GM18909 (cell line): Measurements from ENCODE around the gene ELF1.
"Not testable (repeated sequence)": the region's sequence is repeated elsewhere in the genome, so short reads cannot be mapped to it uniquely, and the experiment has no call there.

Experiments used
- ATAC-seq: cut with Tn5 transposase; IDR thresholded peaks from one replicate; pipeline ENCODE4 v1.9.1; 2021; ENCODE audit warnings: mild to moderate bottlenecking; ENCODE audit not compliant: unreplicated experiment, poor library complexity

The ELF1 gene

DNA sequence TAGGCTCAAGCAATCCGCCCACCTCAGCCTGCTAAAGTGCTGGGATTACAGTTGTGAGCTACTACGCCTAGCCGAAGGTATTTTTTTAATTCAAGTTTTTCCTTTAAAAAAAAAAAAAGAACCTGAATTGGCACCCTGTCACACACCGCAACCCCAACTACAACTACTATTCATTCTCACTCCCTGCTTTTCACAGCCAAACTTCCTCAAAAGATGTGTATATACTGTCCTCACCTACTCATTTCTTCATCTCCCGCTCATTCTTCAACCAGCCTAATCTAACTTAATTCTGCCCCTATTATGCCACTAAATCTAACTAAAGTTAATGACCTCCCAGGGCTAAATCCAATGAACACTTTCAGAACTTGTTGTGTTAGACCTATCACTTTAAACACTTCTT, 29.5 kb upstream of the ELF1 start:
- ATAC-seq = no peak

DNA sequence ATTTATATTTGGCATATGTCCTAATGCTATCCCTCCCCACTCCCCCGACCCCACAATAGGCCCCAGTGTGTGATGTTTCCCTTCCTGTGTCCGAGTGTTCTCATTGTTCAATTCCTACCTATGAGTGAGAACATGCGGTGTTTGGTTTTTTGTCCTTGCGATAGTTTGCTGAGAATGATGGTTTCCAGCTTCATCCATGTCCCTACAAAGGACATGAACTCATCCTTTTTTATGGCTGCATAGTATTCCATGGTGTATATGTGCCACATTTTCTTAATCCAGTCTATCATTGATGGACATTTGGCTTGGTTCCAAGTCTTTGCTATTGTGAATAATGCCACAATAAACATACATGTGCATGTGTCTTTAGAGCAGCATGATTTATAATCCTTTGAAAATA, 23.3 kb upstream of the ELF1 start:
- not testable (repeated sequence) for ATAC-seq

DNA sequence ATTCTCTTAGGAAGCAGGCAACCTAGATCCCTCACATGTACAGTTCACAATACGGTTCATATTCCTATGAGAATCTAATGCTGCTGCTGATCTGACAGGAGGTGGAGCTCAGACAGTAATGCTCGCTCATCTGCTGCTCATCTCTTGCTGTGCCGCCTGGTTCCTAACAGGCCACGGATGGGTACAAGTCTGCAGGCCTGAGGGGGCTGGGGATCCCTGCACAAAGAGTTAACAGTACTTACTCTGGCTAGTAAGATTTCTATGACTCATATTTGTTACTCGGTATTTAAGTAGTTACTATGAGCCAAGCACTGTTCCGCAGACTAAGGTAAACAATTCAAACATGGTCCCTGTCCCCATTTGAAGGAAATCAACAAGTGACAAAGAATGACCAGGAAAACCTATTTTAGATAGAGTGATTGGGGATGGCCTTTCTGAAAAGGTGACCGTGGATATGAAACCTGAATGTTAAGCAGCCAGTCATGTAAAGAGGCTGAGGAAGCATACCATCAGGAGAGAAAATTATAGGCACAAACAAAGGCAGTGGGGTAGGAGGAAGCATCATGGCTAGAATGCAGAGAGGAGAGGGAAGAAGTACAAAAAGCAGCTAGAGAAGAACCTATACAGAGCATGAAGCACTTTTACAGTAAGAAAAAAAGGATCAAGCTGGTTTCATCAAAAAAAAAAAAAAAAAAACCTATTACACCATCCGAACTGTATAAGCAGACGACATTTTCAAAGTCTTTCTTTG, 21.6 kb upstream of the ELF1 start:
- ATAC-seq = no peak

DNA sequence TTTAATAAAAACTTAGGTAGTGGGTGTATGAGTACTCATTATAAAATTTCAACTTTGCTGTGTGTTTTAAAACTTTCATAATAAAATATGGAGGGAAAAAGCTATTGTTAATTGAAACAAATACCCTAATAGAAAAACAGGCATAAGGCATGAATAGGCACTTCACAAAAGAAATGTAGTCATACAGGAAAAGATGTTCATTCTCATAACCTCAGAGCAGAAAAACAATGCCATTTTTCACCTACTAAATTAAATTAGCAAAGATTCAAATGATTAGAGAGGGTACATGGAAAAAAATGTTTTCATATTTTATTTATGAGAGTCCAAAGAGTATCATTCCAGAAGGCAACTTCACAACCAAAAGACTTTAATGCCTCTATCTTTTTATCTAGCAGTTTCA, 20.6 kb upstream of the ELF1 start:
- no peak for ATAC-seq

DNA sequence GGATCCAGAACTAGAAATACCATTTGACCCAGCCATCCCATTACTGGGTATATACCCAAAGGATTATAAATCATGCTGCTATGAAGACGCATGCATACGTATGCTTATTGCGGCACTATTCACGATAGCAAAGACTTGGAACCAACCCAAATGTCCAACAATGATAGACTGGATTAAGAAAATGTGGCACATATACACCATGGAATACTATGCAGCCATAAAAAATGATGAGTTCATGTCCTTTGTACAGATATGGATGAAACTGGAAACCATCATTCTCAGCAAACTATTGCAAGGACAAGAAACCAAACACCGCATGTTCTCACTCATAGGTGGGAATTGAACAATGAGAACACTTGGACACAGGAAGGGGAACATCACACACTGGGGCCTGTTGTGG, 17.4 kb upstream of the ELF1 start:
- ATAC-seq = not testable (repeated sequence)

DNA sequence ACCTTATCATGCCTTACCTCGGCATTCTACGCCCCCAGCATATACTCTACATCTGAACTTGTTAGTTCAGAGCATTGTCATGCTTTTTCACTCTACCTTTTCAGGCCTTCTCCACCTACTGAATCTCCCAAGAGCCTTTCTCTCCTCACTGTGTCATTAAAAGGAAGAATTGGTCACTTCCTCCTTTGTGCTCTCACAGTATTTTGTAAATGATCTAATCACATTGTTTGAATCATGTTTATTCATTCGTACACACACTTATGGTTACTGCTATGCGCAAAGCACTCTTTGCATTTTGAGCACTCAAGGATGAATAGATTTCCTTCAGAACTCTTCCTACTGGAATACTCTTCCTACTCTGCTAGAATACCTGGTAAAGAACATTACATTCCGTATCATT, 15.8 kb upstream of the ELF1 start:
- no peak for ATAC-seq

DNA sequence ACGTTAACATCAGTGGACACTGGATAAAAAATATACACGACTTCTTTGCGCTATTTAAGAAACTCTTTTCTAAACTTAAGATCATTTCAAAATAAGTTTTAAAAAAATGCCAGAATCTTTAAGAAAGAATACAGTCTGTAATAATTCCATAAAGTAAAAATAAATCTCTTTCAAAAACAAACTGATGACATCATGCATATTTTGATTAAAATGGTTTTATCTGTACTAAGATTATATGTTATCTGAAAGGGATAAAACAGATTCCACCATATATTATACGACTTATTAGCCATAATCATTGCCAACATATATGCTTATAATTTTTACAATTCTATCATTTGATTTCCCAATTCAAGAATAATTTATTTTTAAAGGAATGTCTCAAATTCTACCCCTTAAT, 15.3 kb upstream of the ELF1 start:
- no peak for ATAC-seq

DNA sequence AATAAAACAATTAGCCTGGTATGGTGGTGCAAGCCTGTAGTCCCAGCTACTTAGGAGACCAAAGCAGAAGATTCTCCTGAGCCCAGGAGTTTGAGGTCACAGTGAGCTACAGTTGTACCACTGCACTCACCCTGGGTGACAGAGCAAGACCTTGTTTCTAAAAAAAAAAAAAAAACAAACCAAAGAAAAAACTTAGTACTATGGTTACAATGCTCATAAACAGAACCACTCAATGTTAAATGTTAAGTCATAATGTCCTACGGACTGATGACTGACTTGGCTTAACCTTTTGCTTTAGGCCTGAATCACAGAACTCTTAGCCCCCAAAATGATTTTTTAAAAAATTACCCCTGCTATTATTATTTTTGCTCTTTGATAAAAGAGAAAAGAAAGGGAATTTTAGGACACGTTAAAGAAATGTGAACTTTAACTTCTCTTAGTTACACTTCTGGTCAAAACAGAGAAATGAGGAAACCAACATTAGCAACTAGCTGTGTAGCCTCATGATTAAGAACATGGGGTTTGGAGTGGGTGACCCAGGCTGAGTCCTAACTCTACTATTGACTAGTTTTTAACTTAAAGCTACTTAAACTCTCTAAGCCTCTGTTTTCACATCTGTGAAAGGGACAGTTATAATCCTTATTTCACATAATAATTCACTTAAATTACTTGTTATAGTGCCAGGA, 13.7 kb upstream of the ELF1 start:
- ATAC-seq = no peak

DNA sequence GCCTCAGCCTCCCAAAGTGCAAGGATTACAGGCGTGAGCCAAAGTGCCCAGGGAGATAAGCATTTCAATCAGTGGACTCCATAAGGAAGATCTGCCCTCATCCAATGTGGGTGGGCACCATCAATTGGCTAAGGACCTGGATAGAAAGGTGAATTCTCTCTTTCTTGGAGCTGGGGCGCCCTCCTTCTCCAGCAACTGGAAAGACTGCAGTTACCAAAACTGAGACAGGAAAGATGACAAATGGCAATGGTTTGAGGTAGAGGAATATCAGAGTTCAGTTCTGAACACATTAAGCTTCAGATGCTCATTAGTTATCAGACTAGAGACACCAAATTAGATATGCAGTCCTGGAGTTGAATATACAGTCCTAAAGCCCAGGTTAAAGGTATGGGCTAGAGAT, 10.5 kb upstream of the ELF1 start:
- no peak for ATAC-seq

DNA sequence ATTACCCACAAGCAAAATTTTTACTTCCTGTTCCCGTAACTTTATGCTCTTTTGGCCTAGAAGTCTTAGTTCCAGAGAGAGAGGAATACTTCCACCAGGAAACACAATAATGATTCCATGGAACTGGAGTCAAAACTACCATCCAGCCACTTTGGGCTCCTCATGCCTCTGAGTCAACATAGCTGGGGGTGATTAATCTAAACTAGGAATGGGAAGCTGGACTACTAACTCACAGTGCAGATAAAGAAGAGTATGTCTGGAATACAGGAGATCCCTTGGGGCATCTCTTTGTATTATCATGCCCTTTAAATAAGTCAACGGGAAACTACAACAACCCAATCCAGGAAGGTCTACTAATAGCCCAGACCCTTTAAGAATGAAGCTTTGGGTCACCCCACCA, 8.9 kb upstream of the ELF1 start:
- ATAC-seq = no peak

DNA sequence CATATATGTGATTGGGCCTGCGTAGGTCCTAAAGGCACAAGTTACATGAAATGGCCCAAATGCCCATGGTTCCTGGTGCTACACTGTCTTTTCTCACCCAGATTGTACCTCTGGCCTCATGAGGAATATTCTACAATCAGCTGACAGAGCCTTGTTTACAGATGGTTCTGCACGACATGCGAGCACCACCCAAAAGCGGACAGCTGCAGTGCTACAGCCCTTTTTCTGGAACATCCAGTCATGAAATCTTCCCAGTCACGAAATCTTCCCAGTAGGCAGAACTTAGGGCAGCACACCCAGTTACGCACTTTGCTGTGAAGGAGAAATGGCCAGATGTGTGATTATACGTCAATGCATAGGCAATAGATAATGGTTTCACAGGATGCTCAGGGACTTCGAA, 7.7 kb upstream of the ELF1 start:
- no peak for ATAC-seq

DNA sequence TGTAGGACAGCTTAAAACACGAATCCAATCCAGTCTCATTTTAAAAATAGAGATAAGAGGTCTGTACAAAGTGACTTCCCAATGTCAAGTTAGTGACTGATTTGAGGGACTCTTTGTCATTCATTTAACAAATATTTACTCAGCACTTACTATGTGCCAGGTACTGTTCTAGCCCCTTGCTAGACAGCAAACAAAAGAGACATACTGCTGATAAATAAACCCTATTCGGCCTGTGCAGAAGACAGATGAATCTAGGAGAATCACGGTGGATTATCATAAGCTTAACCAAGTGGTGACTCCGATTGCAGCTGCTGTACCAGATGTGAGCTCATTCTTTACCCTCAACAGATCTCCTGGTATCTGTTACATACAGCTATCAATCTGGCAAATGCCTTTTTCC, 6.4 kb upstream of the ELF1 start:
- no peak for ATAC-seq

DNA sequence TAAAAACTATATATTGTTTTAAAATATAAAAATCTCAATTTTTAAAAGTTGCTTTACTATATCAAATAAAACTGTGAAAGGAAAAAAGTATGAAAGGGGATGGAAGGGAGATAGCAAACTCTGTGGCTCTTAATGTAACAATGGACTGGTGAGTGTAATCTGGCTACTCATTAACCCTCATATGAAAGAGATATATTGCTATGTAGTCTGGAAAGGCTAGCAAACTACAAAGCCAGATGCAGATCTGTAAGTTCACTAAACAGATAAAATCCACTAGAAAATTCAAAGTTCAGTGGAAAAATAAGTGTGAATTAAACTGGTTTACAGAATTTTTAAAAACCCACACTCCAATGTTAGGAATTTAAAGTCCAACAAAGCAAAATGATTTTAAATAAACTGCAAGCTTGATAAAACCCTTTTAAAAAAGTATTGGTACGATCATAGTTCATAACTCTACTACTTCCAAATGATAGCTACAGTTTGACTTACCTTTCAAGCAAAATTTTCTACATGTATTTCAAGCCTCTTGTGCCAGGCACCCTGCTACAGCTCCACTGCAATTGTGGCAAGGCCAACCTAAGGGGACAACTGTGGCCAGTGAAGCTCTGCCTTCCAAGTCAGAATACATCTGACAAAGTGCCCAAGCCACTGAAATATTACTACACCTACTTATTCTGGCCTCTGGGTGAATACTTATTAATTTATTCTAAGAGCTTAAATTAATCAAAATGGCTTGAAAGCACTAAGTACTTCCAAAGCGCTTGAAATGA, 647 bp upstream of the ELF1 start:
- peak; percentile 51 for ATAC-seq

DNA sequence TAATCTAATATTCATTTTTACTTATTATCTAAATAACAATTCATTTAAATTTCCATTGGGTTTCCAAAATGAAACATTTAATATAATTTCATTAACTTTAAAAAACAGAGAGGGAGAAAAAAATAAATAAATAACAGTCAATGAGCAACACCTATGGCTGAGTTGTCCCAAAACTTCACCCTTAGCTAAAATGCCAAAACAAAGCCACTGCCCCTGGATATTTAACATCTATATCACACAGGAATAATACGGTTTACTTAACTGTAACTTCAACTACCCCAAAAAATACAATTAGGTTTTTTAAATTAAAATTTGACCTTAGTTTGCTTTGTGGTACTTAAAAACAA, 541 bp downstream of the ELF1 start:
- ATAC-seq = no peak

DNA sequence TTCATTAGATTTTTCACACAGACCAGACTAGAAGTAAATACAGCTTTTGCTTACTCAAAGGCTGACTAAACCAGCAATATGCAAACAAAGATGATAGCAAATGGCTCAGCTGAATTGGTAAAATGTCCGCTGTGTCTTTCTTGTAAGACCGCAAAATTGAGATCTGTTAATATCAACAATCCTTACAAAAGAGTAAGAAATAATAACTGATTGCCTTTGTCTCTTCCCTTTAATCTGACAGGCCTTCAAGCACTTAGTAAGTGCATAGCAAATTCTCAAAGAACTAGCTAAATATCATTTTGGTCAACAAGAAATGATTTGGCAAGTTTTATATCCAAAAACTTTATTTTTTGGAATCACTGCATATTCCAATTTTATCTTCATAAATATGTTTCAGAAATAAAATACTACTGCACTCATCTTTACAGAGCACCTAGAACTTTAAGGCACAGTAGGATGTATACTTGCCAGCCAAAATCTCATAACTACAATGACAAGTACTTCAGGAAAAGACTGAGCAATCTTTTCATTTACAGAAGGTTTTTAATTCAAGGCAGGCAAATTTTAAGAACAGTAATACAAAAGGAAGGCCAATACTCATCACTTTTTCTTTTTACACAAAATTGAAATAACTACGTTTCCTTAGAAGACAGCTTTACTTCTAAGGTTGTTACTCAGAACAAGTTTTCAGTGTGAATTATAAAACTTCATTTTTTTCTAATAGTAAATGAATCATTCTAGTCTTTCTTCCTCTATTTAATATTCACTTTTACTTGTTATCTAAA, 1.1 kb downstream of the ELF1 start:
- no peak for ATAC-seq

DNA sequence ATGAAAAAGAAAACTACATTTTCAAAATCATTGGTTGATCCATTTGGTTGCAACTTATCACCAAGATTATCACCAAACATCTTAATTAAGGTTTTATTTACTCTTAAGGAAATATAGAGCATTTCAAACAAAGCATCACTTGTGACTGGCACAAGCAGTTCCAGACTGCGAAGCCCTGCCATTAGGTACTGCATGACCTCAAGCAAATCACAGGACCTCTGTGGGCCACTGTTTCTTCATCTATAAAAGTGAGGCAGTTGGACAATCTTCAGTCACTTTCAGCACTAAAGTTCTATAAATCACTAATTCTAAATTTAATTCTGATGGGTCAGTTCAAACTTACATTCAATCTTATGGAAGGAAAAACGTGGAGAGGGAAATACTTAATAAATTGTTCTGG, 2.0 kb downstream of the ELF1 start:
- no peak for ATAC-seq

DNA sequence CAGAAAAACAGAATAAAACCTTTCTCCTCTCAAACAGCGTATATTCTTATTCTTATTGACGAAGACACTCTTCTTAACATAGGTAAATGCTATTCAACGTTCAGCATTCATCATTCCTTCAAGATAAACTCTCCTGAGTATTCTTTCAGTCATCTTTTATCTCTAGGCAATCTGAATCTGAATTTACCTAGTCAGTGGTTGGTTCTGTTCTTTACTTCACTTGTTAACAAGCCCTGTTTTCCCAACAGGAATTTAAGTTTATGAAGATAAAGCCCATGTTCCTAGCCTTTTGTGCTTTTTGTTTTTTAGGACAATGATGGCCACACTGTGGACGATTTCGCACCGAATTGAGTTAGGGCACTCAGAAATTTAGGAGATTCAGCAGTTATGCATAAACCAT, 3.2 kb downstream of the ELF1 start:
- no peak for ATAC-seq

DNA sequence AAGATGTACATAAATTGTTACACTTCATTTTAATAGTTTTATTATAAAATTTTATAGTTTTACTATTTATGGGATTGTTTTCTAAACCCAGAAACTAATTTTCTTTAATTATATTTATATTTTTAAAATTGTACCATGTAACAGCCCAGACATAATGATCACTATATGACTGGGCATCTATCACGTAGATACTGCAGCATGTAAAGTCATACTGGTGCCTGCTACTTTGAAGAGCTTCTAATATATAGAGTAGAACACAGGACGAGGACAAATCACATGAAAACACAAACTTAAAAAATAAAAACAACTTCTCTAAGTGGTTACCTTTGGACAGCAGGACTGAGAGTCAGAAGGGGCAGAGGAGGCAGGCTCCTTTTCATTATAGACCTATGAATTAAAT, 5.3 kb downstream of the ELF1 start:
- ATAC-seq = no peak

DNA sequence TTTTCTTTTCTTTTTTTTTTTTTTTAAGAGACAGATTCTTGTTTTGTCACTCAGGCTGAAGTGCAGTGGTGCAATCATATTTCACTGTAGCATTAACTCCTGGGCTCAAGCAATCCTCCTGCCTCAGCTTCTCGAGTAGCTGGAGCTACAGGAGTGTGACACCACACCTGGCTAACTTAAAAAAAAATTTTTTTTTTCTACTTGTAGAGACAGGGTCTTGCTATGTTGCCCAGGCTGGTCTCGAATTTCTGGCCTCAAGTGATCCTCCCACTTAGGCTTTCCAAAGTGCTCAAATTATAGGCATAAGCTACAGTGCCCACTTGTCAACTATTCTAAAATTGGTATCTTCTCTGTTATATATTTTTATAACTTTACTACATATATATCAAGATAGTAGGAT, 6.6 kb downstream of the ELF1 start:
- ATAC-seq = no peak

DNA sequence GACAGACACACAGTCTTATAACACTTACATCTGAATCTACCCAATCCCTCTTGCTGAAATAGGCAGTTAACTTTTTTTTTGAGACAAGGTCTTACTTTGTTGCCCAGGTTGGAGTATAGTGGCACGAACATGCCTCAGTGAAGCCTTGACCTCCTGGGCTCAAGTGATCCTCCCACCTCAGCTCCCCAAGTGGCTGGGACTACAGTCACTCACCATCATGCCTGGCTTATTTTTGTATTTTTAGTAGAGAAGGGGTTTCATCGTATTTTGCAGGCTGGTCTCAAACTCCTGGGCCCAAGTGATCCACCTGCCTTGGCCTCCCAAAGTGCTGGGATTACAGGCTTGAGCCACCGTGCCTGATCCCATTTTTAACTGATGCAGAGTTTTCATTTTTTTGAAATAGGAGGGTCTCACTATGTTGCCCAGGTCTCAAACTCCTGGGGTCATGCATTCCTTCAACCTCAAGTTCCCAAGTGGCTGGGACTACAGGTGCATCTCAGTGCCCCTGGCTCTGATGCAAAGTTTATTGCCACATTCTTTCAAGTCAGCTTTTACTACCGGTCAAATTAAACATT, 7.6 kb downstream of the ELF1 start:
- no peak for ATAC-seq
